GM21381 (cell line): ENCODE results near the gene RAPGEF3.
A peak's percentile ranks its signal among the peaks of the same experiment; 100 is the strongest.

Experiments
- ATAC-seq: cut with Tn5 transposase; IDR thresholded peaks from one replicate; pipeline ENCODE4 v1.9.1; 2021; ENCODE audit warnings: mild to moderate bottlenecking, moderate library complexity; ENCODE audit not compliant: unreplicated experiment

RAPGEF3 gene

GRCh38 chr12:47790676-47791350 is 32.1 kb upstream of the RAPGEF3 start:
- no peak for ATAC-seq

DNA sequence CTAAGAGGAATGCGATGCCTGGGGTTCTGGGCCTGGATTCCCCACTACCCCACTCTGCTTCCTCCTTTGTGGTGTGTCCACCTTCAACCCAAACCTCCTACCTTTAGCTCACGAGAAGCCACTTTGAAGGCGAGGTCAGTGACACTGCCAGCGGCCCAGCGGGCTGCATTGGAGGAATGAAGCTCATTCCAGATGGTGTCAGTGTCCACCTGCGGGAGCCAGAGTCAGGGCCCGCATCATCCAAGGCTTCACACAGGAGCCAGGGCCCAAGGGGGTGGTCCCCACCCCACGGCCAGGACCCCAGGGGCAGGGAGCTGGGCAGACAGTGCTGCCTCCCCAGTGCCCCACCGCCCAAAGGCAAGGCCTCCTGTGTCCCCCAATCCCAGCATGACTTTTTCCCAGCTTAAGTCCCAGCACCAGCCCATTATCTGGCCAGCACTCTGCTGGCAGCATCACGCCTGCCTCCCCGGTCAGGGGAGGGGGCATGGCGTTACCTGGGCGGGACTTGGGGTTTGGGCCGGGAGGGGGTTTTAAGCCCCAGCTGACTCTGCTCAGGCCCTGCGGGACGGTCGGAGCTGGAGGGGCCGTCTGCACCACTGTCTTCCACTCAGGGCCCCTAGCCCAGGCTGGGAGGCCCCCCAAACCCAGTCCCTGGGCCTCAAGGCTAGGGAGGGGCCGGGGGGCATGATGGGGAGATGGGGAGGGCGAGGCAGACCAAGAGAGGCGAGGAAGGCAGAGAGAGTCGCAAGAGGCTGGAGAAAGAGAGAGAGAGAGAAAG is 31.2 kb upstream of the RAPGEF3 start:
- ATAC-seq: no peak

DNA sequence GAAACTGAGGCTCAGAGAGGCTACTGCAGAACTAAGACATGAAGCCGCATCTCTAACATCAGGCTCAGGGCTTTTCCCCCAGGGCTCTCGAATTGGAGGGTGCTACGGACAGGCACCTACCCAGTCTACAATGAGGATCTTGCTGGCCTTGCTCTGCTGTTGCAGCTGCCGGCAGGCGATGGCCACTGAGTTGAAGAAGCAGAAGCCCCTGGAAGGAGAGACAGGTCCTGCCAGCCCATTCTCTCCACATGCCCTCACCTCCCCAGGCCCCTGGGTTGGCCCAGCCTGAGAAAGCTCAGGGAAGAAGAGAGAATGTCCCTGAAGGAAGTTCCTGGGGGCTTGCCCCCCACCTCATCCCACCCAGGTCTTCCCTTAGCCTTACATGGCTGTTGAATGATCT is 30.5 kb upstream of the RAPGEF3 start:
- no peak for ATAC-seq

- ATAC-seq: no peak
These were observed 29.1 kb upstream of the RAPGEF3 start for GRCh38 chr12:47787596-47788319.

DNA sequence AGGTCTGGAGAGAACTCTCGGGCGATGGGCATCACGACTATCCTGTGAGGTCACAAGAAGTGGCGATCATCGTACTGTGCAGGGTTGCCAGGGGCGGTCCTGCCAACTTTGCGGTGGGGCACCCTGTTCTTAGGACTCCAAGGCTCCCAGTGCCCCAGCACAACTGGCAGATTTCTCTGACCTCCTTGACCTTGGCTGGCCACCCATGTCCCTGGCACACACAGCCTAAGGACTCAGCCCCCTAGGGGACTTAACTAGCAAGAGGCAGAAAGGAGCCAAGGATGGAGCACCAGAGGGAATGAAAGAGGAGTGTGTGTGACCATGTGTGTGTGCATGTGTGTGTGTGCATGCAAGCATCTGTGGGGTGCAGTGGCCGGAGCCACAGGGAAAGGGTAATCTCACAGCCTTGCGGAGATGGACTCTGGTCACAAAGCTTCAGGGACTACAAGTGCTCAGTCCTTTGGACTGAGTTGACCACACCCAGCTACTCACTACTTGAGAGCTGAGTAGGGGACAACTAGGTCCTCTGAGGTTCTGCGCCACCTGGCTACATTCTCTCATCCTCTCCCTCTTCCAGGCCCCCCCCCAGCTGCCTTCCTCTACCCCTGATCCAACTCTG is 28.1 kb upstream of the RAPGEF3 start:
- no peak for ATAC-seq

DNA sequence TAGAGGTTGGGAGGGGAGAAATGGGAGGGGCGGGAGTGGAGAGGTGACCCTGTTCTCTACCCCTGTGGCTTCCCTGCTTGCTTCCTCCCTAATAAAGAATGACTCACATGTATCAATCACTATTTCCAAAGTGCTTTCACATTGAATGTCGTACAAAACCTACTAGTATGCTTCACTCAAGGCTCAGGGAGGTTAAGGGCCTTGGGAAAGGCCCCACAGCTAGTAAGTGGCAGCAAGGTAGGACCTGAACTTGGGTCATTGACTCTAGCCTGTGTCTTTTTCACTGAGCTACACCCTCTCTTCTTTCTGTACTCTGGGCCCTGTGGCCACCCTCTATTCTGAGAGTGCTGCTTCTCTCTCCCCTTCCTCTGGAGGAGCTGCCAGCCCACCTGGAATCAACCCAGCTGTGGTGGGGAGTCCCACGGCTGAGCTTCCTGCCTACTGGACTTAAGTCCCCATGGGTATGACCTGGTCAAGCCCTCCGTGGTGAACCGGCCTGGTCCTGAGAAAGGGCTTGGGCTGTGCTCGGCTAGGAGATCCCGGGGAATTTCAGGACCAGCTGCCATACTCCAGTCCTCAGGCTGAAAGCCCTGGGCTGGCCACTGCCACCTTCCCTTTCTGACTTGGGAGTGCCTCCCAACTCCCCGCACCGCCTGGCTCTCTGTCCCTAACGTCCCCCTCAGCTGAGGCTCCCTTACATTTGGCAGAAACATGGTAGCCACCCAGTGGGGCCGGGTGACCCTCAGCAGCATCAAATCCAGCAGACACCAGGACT is 27.4 kb upstream of the RAPGEF3 start:
- no peak for ATAC-seq

GRCh38 chr12:47785036-47785886 is 26.6 kb upstream of the RAPGEF3 start:
- ATAC-seq: no peak

DNA sequence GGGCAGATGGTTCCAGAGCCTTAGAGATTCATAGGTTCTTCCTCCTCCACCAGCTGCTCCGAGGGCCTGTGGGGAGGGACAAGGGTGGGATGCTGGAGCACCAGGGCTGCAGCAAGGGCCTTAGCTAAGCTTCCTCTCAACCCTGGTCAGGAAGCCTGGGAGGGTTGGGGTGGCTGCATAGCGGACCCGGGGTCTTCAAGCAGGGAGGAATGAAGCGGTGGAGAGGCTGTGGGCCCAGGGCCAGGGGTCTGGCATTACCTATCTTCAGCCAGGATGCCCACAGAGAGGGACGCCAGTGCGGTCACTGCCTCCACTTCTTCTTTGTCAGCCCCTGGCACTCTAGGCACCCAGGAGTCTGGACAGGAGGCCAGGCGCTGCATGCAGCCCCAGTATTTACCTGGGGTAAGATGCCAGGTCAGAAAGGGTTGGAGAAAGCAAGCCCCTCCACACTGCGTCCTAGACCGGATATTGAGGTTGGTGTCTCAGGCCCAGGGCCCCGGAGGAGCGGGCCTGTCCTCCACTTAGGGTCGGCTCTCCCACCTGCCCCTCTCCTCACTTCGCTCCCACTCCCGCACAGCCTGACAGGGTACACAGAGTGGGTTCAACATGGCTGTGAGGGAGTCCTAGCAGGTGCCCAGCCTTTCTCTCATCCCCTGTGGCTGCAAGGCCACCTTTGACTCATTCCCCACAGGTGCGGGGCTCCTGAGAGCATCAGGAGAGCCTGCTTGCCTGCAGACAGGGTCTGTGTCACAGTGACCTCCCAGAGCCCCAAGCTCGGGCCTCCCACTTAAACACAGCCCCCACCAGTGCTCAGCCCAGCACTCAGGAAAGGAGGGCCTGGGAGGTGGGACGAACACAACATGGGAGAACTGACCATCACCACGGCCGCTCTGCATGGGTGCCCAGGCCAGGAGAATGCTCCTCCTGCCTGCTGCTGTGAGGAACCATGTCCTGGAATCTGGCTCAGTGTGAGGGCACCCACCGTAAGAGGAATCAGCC is 25.4 kb upstream of the RAPGEF3 start:
- ATAC-seq: no peak

DNA sequence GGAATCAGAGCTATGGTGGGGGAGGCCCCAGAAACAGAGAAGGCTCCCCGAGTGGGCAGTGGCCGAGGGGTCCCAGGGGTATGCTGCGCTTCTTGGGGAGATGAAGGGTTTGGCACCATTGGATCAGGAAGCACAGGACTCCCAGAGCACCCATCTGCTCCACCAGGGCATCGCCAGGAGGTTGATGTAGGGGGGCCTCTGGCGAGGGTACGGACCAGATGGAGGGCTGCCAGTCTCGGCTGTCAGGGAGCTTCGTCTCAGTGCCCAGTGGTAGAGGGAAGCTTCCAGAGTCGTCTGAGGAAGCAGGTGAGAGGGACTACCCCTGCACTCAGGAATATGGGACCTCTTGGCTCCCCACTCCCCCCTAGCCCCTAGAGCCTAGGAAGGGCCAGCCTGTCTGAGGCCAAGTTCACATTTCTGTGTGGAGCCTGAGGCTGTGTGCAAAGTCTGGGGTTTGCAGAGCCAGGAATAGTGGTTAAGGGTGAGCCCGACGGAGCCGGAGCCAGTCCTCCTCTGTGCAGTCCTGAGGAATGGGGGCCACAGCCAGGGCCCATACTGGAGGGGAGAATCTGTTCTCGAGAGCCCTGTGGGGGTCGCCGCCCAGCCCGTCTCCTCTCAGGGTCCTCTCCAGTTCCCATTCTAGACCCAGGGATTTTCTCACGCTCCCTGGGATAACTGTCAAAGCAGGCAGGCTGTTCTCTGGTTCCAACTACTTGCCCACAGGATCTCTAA is 24.5 kb upstream of the RAPGEF3 start:
- no peak for ATAC-seq

- no peak for ATAC-seq
These were observed 23.7 kb upstream of the RAPGEF3 start for GRCh38 chr12:47782372-47782770.

DNA sequence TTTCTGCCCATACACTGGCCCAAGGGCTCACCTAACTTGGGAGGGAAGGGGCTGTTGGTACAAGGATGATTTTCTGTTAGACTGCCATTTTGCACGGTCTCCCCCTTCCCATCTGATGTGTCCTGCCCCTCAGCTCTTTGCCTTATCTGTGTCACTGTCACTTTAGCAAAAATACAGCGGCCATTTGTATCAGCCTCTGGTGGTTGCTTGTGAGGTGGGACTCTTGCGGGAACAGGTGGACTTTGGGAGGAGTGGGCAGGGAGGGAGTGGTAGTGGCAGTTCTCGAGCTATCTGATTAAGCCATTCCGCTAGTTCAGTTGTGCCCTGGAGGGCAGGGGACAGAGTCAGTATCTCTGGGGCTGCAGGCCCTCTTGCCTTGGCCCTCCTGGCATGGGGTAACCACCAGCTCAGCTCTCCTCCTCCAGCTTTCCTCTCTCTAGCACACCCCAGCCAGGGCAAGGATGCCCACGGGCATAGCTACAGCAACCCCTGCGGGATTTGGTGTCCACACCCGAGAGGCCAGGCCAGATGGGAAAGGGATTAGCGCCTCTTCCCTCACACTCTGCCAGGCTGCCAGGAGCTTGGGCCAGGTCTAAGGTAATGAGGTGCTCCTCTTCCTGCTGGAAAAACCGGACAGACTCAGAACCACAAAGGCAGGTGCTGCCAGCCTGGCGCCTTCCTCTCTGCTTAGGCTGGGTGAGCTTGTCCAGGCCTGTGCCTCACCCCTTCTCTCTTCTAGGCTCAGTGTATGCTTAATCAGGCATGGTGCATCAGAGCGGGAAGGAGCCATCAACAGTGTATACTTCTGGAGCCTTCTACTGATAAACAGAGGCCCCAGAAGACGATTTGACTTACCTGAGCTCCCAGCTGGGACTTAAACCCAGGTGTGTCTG is 23.0 kb upstream of the RAPGEF3 start:
- ATAC-seq: no peak

- ATAC-seq: no peak
These were observed 21.3 kb upstream of the RAPGEF3 start for GRCh38 chr12:47779943-47780504.

GRCh38 chr12:47779301-47779942 is 20.7 kb upstream of the RAPGEF3 start:
- peak; percentile 71 for ATAC-seq

DNA sequence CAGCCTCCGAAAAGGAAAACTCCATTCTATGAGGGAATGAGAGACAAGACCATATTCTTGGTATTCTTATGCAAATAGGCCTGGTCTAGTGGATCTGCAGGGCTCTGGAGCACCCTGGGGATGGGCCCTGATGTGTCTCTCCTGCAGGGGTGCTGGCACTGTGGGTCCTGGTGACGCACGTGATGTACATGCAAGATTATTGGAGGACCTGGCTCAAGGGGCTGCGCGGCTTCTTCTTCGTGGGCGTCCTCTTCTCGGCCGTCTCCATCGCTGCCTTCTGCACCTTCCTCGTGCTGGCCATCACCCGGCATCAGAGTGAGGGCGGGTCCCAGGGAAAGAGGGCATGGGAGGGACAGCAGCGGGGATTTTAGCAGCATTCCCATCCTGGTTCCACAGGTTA is 20.2 kb upstream of the RAPGEF3 start:
- ATAC-seq: no peak

GRCh38 chr12:47777741-47778558 is 19.3 kb upstream of the RAPGEF3 start:
- no peak for ATAC-seq
